Esophagus mucosa (tissue), 1 donor: ENCODE results near the gene MUCL1. TPM values are rescaled to one million over a fixed set of nuclear protein-coding genes. Genes with fewer than 3 reads are reported as not detected.
"Not testable (repeated sequence)": the region's sequence is repeated elsewhere in the genome, so short reads cannot be mapped to it uniquely, and the experiment has no call there.

ENCODE experiments used
- ATAC-seq: fragments of 200-7000 bp; cut with Tn5 transposase; one replicate; pipeline ENCODE4 v1.9.1; 2020
- total RNA-seq: library from RNA; stranded (reverse); gene quantifications from one replicate; pipeline ENCODE4 v1.2.4, GENCODE V29; 2023
- donor health status: DM: yes; HTN: yes; CAD: no.

MUCL1 gene
- not detected for total RNA-seq

GRCh38 chr12:54853933-54854538, at the start of gene MUCL1:
Gene MUCL1 (plus strand): TSS chr12:54854516. CDS start chr12:54854583, 67 bp downstream.
- peak; percentile 97 for ATAC-seq

GRCh38 chr12:54821676-54822075, 32.6 kb upstream of the MUCL1 start:
- ATAC-seq, result no peak

- ATAC-seq, result no peak
These were observed 29.9 kb upstream of the MUCL1 start for GRCh38 chr12:54824402-54824801.

- ATAC-seq, result no peak
These were observed 24.8 kb upstream of the MUCL1 start for GRCh38 chr12:54829511-54829910.

- ATAC-seq, result no peak
These were observed 24.1 kb upstream of the MUCL1 start for GRCh38 chr12:54830199-54830598.

- no peak for ATAC-seq
These were observed 22.7 kb upstream of the MUCL1 start for GRCh38 chr12:54831631-54832030.

- no peak for ATAC-seq
These were observed 14.0 kb upstream of the MUCL1 start for GRCh38 chr12:54840244-54840865.

GRCh38 chr12:54857406-54857805, 3.1 kb downstream of the MUCL1 start:
- no peak for ATAC-seq

- no peak for ATAC-seq
These were observed 4.2 kb downstream of the MUCL1 start for GRCh38 chr12:54858562-54858961.

GRCh38 chr12:54859502-54859901, 5.2 kb downstream of the MUCL1 start:
- ATAC-seq, result no peak

GRCh38 chr12:54861927-54862326, 7.6 kb downstream of the MUCL1 start:
- no peak for ATAC-seq

GRCh38 chr12:54863948-54864618, 9.8 kb downstream of the MUCL1 start:
- ATAC-seq, result no peak

GRCh38 chr12:54865683-54866324, 11.5 kb downstream of the MUCL1 start:
- ATAC-seq, result no peak

- ATAC-seq, result no peak
These were observed 14.4 kb downstream of the MUCL1 start for GRCh38 chr12:54868690-54869089.

- no peak for ATAC-seq
These were observed 15.7 kb downstream of the MUCL1 start for GRCh38 chr12:54870048-54870447.

- ATAC-seq, result peak; percentile 57
These were observed 16.3 kb downstream of the MUCL1 start for GRCh38 chr12:54870617-54871016.

- no peak for ATAC-seq
These were observed 24.8 kb downstream of the MUCL1 start for GRCh38 chr12:54879150-54879549.

- ATAC-seq, result no peak
These were observed 25.3 kb downstream of the MUCL1 start for GRCh38 chr12:54879579-54879978.

- ATAC-seq, result peak; percentile 65
These were observed 27.8 kb downstream of the MUCL1 start for GRCh38 chr12:54882079-54882478.

GRCh38 chr12:54882597-54882996, 28.3 kb downstream of the MUCL1 start:
- ATAC-seq, result not testable (repeated sequence)

GRCh38 chr12:54888428-54888827, 34.1 kb downstream of the MUCL1 start:
- ATAC-seq, result not testable (repeated sequence)

GRCh38 chr12:54890339-54890738, 36.0 kb downstream of the MUCL1 start:
- peak; percentile 38 for ATAC-seq

GRCh38 chr12:54891717-54892478, 37.6 kb downstream of the MUCL1 start:
- ATAC-seq, result peak; percentile 48
